Gastrocnemius medialis (tissue), 4 donors: ENCODE results near the gene FOXL1.

Source experiments
- POLR2A ChIP-seq, 2 donors: fragments of 450-650 bp; IDR thresholded peaks; one replicate each; pipeline ENCODE4 v1.6.1; 2017; ENCODE audit warnings: antibody characterized with exemption in 2 of 2, mild to moderate bottlenecking in 2 of 2, moderate library complexity in 2 of 2
- TF ChIP-seq, protein P1 (sequence below), 5 experiments: fragments of 450-650 bp in 3 of 5; fragments of 200-600 bp in 2 of 5; sonication (generic) in 2 of 5; IDR thresholded peaks in 4 of 5; conservative IDR thresholded peaks in 1 of 5; 1 replicate in 4 of 5; 2 replicates in 1 of 5; pipeline ENCODE4 v1.5.1; 2016 to 2019; ENCODE audit warnings: antibody characterized with exemption in 5 of 5, mild to moderate bottlenecking in 3 of 5, moderate library complexity in 3 of 5

DNA sequence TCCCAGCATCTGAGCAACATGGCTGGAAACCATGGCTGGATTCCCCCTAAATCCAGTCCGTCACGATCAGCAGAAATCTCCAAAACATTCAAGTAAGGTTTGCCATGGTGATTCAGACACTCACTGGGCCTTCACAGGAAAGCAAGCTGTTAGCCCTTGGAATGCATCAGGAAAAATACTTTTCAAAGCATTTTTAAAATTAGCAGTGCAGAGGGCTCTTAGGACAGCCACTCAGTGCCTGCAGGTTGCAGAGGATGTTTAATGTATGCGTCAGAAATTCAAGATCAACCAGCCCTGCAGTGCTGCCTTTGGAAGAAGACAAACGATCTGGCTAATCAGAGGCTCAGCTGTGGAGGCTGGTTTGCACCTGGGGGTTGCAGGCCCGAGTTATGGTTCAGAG lies 50.3 kb downstream of the FOXL1 start:
- no peak for TF ChIP-seq POLR2A (IDR thresholded peaks at IDR 0.05)
- TF ChIP-seq, protein P1, sequence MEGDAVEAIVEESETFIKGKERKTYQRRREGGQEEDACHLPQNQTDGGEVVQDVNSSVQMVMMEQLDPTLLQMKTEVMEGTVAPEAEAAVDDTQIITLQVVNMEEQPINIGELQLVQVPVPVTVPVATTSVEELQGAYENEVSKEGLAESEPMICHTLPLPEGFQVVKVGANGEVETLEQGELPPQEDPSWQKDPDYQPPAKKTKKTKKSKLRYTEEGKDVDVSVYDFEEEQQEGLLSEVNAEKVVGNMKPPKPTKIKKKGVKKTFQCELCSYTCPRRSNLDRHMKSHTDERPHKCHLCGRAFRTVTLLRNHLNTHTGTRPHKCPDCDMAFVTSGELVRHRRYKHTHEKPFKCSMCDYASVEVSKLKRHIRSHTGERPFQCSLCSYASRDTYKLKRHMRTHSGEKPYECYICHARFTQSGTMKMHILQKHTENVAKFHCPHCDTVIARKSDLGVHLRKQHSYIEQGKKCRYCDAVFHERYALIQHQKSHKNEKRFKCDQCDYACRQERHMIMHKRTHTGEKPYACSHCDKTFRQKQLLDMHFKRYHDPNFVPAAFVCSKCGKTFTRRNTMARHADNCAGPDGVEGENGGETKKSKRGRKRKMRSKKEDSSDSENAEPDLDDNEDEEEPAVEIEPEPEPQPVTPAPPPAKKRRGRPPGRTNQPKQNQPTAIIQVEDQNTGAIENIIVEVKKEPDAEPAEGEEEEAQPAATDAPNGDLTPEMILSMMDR (IDR thresholded peaks at IDR 0.05 in 4 of 5, conservative IDR thresholded peaks at IDR 0.05 in 1 of 5) = no peak
